VCaP (cell line): ENCODE measurements around the gene ATXN2.

ENCODE experiments used
- H3K27ac ChIP-seq: fragments of 450-650 bp; 2 replicates; pipeline ENCODE4 v1.5.1; 2017
- CTCF ChIP-seq: fragments of 450-650 bp; conservative IDR thresholded peaks from 2 replicates; pipeline ENCODE4 v1.5.1; 2017; ENCODE audit warnings: mild to moderate bottlenecking, moderate library complexity

ATXN2 gene

GRCh38 chr12:111439657-111440151 is 159.4 kb downstream of the ATXN2 start:
- H3K27ac ChIP-seq = no peak overlapping the region

GRCh38 chr12:111438481-111438880 is 160.6 kb downstream of the ATXN2 start:
- no peak for TF ChIP-seq CTCF
- no peak overlapping the region for H3K27ac ChIP-seq

More at GRCh38 chr12:111439657-111440151, 159.4 kb downstream of the ATXN2 start:
- TF ChIP-seq CTCF = no peak

- no peak for TF ChIP-seq CTCF
- H3K27ac ChIP-seq = no peak overlapping the region
Measured at GRCh38 chr12:111437816-111438454, 161.2 kb downstream of the ATXN2 start.

GRCh38 chr12:111436811-111437210 is 162.3 kb downstream of the ATXN2 start:
- no peak overlapping the region for H3K27ac ChIP-seq
- no peak for TF ChIP-seq CTCF

- TF ChIP-seq CTCF = no peak
- H3K27ac ChIP-seq = no peak overlapping the region
Measured at GRCh38 chr12:111436266-111436665, 162.8 kb downstream of the ATXN2 start.

- H3K27ac ChIP-seq = no peak overlapping the region
- no peak for TF ChIP-seq CTCF
Measured at GRCh38 chr12:111435661-111436201, 163.4 kb downstream of the ATXN2 start.

- no peak overlapping the region for H3K27ac ChIP-seq
- no peak for TF ChIP-seq CTCF
Measured at GRCh38 chr12:111434680-111435338, 164.3 kb downstream of the ATXN2 start.
